ENCODE measurements around the gene COL8A2. TPM values are rescaled to one million over a fixed set of nuclear protein-coding genes. Genes with fewer than 3 reads are reported as not detected.

COL8A2 gene
- polyA plus RNA-seq, 1 experiment, result 6.8 TPM

DNA sequence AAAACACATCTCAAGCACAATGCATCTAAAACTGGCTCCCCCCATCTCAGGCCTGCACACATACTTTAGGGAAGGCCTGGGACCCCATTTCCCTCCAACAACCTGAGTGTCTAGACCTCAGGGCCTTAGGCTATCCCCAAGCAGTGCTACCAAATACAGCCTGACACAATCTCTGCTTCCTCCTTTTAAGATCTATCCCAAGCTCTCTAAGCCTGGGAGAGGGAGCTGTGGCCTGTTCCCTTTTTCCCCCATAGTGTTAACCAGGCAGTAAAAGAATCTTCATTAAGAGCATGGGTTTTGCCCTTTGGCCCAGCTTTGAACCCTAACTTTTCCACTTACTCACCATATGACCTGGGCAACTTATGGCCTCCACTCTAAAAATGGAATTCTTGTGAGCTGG is 10.8 kb upstream of the COL8A2 start:
- Histone ChIP-seq H3K36me3 (ENCODE audit: control insufficient read depth, insufficient read depth, low read length) (peaks cover 5% of the 10 kb centered on the region), H3K4me3 (ENCODE audit: low read depth, low read length) (no peak overlapping the region), H3K27me3 (ENCODE audit: control insufficient read depth, insufficient read depth, low read length) (no peaks in the 10 kb centered on the region)
- no peak for DNase-seq (ENCODE audit: low read depth)
- TF ChIP-seq, protein P1, sequence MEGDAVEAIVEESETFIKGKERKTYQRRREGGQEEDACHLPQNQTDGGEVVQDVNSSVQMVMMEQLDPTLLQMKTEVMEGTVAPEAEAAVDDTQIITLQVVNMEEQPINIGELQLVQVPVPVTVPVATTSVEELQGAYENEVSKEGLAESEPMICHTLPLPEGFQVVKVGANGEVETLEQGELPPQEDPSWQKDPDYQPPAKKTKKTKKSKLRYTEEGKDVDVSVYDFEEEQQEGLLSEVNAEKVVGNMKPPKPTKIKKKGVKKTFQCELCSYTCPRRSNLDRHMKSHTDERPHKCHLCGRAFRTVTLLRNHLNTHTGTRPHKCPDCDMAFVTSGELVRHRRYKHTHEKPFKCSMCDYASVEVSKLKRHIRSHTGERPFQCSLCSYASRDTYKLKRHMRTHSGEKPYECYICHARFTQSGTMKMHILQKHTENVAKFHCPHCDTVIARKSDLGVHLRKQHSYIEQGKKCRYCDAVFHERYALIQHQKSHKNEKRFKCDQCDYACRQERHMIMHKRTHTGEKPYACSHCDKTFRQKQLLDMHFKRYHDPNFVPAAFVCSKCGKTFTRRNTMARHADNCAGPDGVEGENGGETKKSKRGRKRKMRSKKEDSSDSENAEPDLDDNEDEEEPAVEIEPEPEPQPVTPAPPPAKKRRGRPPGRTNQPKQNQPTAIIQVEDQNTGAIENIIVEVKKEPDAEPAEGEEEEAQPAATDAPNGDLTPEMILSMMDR (IDR thresholded peaks at IDR 0.05; ENCODE audit: insufficient read depth, low read depth, low read length), result no peak
- ChIA-PET POLR2A (no interaction called here), CTCF (interaction anchor here (0.9 to 12.1 kb wide), 10 partner anchors 10 to 254 kb away, joined by 3 to 382 read pairs (median 22); partner anchors contain the start of genes ADPRS and TRAPPC3)

DNA sequence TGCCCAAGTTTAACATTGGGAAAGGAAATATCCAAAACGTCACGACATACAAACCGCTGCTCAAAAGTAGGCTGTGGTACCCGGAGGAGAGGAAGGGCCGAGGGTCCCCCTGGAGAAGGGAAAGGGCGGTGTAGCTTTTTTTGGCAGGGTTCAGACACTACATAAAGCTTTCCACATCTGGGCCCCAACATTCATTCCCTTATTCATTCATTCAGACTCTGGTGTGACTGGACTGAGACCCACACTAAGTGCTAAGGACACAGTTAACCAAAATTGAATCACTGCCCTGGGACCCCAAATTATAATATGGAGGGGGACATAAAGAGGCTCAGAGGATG is 10.3 kb upstream of the COL8A2 start:
- ChIA-PET POLR2A (no interaction called here), CTCF (interaction anchor here (0.7 to 12.1 kb wide), 20 partner anchors 11 to 286 kb away, joined by 3 to 382 read pairs (median 5); partner anchors contain the start of genes ADPRS, THRAP3 and TRAPPC3)
- TF ChIP-seq, protein P1 (IDR thresholded peaks at IDR 0.05; ENCODE audit: insufficient read depth, low read depth, low read length), result no peak
- Histone ChIP-seq H3K4me3 (ENCODE audit: low read depth, low read length) (no peak overlapping the region), H3K36me3 (ENCODE audit: control insufficient read depth, insufficient read depth, low read length) (peaks cover 5% of the 10 kb centered on the region), H3K27me3 (ENCODE audit: control insufficient read depth, insufficient read depth, low read length) (no peaks in the 10 kb centered on the region)
- DNase-seq (ENCODE audit: low read depth), result no peak

GRCh38 chr1:36134505-36135329 is 9.7 kb upstream of the COL8A2 start:
- peaks cover 5% of the 10 kb centered on the region for H3K36me3 ChIP-seq (ENCODE audit: control insufficient read depth, insufficient read depth, low read length)
- CTCF ChIA-PET, result interaction anchor here (0.6 to 12.1 kb wide), 22 partner anchors 11 to 287 kb away, joined by 3 to 382 read pairs (median 5); partner anchors contain the start of genes ADPRS, THRAP3 and TRAPPC3
- no peak overlapping the region for H3K4me3 ChIP-seq (ENCODE audit: low read depth, low read length)
- no peaks in the 10 kb centered on the region for H3K27me3 ChIP-seq (ENCODE audit: control insufficient read depth, insufficient read depth, low read length)
- POLR2A ChIA-PET, result no interaction called here
- TF ChIP-seq, protein P1 (IDR thresholded peaks at IDR 0.05; ENCODE audit: insufficient read depth, low read depth, low read length), result peak; percentile 79
- DNase-seq (ENCODE audit: low read depth), result no peak

- H3K4me3 ChIP-seq (ENCODE audit: low read depth, low read length), result no peak overlapping the region
- DNase-seq (ENCODE audit: low read depth), result no peak
- POLR2A ChIA-PET, result interaction anchor here (0.5 to 1.0 kb wide), 2 partner anchors 13 to 190 kb away, joined by 4 to 5 read pairs; no protein-coding TSS in a partner anchor
- TF ChIP-seq, protein P1 (IDR thresholded peaks at IDR 0.05; ENCODE audit: insufficient read depth, low read depth, low read length), result no peak
- H3K27me3 ChIP-seq (ENCODE audit: control insufficient read depth, insufficient read depth, low read length), result no peaks in the 10 kb centered on the region
- peaks cover 5% of the 10 kb centered on the region for H3K36me3 ChIP-seq (ENCODE audit: control insufficient read depth, insufficient read depth, low read length)
- CTCF ChIA-PET, result interaction anchor here (0.6 to 12.1 kb wide), 13 partner anchors 12 to 235 kb away, joined by 3 to 382 read pairs (median 10); partner anchors contain the start of genes ADPRS, THRAP3 and TRAPPC3
These were observed 9.0 kb upstream of the COL8A2 start for GRCh38 chr1:36134031-36134430.

DNA sequence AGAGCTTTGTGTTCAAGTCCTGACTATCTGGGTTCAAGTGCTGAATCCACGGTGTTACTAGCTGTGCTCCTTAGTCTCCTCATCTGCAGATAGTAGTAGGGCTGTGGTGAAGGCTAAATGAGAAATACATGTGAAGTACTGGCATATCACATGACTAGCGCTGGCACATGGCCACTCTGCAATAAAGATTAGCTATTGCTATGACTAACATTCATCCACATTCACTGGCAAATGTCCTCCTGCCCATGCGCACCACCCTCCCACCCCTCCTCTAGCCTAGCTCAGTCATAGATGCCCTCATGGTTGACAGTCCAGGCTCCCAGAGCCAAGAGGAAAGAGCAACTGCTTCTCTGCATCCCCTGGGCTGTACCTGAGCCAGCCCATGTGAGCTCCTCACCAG is 8.5 kb upstream of the COL8A2 start:
- Histone ChIP-seq H3K36me3 (ENCODE audit: control insufficient read depth, insufficient read depth, low read length) (peaks cover 5% of the 10 kb centered on the region), H3K27me3 (ENCODE audit: control insufficient read depth, insufficient read depth, low read length) (no peaks in the 10 kb centered on the region), H3K4me3 (ENCODE audit: low read depth, low read length) (no peak overlapping the region)
- ChIA-PET CTCF (interaction anchor here (0.8 to 12.1 kb wide), 8 partner anchors 12 to 79 kb away, joined by 4 to 382 read pairs (median 38); partner anchors contain the start of genes ADPRS and TRAPPC3), POLR2A (interaction anchor here (0.5 to 1.0 kb wide), 4 partner anchors 13 to 190 kb away, joined by 3 to 7 read pairs (median 4); no protein-coding TSS in a partner anchor)
- DNase-seq (ENCODE audit: low read depth), result peak; percentile 88
- TF ChIP-seq, protein P1 (IDR thresholded peaks at IDR 0.05; ENCODE audit: insufficient read depth, low read depth, low read length), result no peak
